GM18498 (cell line): ENCODE results near the gene SH3BP2.

ENCODE experiments used
- ATAC-seq: cut with Tn5 transposase; IDR thresholded peaks from one replicate; pipeline ENCODE4 v1.9.1; 2021; ENCODE audit warnings: mild to moderate bottlenecking, moderate library complexity; ENCODE audit not compliant: unreplicated experiment

SH3BP2 gene

DNA sequence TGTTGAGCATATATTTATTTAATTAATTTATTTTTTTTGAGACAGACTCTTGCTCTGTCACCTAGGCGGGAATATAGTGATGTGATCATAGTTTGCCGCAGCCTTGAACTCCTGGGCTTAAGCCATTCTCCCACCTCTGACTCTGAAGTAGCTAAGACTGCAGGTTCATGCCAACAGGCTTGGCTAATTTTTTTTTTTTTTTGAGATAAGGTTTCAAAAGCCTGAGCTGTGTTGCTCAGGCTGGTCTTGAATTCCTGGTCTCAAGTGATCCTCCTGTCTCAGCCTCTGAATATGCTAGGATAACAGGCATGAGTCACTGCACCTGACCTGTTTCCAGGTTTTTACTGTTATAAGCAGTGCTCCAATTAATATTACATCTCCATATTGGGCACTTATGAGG, 55.6 kb downstream of the SH3BP2 start:
- ATAC-seq, result no peak

DNA sequence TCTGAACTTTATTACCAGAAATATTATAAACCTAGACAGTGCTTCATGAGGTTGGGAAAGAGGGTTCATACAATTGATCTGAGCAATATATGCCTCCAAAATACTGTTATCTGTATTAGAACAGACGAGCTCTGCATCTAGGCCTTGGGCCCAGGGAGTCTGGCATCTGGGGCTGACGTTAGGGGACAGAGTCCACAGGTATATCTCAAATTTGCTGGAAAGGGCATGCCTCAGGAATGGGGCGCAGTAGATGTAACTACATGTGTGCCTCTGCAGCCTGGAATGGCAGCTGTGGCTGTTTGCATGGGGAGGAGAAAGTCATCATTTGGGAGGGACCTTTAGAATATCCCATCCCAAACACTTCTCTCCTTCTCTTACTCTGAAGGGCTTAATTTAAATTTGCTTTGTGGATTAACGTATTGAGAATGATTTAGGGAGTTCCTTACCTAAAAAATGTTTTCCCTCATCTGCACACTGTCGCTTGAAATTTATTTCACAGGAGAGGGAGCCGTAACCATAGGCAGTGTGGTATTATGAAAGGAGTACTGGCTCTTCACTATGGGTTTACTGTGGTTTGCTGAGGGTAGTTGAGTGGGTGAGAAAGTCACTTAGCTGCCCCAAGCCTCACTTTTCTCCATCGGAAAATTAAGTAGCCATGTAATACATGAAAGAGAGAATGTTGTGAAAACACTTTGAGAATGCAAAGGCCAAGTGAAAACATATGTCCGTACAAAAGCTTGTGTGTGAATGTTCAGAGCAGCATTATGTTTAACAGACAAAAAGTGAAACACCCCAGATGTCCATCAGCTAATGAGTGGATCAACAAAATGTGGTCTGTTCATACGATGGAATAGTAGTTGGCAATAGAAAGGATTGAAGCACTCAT, 56.6 kb downstream of the SH3BP2 start:
- no peak for ATAC-seq

DNA sequence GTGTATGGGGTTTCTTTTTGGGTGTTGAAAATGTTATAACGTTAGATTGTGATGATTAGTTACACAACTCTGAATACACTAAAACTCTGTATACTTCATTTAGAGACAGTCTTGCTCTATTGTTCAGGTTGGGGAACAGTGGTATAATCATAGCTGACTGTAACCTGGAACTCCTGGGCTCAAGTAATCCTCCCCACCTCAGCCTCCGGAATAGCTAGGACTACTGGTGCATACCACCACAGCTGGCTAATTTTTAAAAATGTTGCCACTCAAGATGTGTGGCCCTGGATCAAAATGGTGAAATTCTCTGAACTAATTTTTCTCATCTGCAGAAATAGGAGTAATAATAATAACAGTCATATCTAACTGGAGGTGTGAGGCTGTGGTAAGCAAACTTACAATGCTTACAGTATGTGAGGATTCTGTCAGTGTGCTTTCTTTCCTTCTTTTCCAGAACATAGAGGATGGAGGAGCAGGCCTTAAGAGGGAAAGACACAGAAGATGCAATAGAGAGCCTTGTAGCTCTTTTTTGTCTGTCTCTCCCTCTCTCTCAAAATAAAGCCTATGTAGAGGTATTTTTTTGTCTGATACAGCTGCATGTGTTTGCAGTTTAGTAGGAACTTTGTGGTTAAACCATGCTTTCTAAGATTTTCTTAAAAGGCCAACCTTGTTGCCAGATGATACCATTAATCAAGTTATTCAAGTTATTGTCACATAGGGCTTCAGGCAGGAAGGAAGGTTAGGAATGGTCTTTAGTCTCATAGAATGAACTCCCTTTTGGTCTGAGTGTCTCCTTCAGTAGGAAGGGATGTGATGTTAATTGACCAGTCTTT, 58.3 kb downstream of the SH3BP2 start:
- no peak for ATAC-seq

- peak; percentile 46 for ATAC-seq
These were observed 59.6 kb downstream of the SH3BP2 start for GRCh38 chr4:2852481-2852921.

DNA sequence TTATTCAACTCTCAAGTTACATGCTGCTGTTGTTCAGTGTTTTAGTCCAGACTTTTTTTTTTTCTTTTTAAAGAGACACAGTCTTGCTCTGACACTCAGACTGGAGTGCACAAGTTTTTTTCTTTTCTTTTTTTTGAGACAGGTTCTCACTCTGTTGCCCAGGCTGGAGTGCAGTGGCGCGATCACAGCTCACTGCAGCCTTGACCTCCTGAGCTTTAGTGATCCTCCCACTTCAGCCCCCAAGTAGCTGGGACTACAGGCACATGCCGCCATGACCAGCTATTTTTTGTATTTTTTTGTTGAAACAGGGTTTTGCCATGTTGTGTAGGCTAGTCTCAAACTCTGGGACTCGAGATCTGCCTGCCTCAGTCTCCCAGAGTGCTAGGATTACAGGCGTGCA, 62.7 kb downstream of the SH3BP2 start:
- ATAC-seq, result no peak

GRCh38 chr4:2856266-2856665, 63.4 kb downstream of the SH3BP2 start:
- no peak for ATAC-seq

DNA sequence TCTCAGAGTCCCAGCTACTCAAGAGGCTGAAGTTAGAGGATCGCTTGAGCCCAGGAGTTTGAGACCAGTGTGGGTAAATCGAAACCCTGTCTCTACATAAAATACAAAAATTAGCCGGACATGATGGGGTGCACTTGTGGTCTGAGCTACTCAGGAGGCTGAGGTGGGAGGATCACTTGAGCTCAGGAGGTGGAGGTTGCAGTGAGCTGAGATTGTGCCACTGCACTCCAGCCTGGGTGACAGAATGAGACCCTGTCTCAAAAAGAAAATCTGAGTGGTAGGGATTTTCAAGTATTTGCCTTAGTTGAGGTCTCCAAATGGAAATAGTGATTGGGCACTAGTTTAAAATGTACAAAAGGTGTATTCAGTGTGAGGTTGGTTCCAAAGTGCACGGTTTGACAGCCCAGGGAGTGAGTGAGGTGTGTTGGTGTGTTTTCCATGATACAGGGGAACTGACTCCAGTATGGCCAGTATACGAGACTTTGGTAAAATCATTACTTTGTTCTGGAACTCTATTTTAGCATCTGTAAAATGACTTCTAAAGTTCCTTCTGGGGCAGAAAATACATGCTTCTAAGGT, 64.6 kb downstream of the SH3BP2 start:
- ATAC-seq, result no peak

DNA sequence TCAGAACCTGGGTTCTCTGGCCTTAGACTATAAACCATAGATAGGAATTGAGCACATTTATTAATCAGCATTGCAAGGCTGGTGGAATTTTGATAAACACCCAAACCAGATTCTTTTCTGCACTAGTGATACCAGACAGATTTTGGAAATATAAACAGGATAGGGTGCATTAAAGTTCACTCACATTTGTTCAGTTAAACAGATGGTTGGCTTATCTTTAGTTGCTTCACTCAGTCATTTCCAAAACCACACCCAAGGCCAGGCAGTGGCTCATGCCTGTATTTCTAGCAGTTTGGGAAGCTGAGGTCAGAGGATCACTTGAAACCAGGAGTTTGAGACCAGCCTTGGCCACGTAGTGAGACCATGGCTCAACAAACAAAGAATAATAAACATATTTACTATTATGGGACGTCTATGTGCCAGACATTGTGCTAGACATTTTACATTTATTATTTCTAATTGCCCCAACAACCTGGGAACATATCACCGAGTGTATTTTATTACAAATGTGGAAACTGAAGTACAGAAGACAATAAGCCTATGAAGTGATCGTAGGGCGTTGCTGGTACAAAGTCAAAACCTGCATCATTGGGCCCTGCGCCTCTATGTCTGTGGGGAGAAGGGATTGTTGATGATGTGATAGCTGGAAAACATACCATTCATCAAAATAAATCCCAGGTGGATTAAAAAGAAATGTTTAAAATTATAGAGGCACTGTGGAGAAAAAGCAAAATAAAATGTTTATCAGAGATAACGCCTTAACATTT, 65.7 kb downstream of the SH3BP2 start:
- no peak for ATAC-seq

DNA sequence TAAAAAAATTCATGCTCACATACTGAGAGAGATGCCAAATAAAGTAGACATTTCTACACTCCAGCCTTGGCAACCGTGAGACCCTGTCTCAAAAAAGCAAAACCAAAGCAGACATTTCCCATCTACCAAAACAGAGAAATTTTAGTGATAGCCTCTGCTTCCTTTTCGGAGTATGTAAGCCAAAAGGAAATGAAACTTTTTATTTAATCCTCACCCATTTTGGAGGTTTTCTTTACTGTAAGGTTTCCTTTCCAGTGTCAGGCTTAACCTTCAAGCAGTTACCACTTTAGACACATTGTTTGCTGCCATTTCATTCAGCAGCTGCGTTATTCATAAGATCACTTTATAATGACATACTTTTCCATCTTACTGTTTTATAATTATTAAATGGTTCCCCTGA, 66.6 kb downstream of the SH3BP2 start:
- no peak for ATAC-seq

DNA sequence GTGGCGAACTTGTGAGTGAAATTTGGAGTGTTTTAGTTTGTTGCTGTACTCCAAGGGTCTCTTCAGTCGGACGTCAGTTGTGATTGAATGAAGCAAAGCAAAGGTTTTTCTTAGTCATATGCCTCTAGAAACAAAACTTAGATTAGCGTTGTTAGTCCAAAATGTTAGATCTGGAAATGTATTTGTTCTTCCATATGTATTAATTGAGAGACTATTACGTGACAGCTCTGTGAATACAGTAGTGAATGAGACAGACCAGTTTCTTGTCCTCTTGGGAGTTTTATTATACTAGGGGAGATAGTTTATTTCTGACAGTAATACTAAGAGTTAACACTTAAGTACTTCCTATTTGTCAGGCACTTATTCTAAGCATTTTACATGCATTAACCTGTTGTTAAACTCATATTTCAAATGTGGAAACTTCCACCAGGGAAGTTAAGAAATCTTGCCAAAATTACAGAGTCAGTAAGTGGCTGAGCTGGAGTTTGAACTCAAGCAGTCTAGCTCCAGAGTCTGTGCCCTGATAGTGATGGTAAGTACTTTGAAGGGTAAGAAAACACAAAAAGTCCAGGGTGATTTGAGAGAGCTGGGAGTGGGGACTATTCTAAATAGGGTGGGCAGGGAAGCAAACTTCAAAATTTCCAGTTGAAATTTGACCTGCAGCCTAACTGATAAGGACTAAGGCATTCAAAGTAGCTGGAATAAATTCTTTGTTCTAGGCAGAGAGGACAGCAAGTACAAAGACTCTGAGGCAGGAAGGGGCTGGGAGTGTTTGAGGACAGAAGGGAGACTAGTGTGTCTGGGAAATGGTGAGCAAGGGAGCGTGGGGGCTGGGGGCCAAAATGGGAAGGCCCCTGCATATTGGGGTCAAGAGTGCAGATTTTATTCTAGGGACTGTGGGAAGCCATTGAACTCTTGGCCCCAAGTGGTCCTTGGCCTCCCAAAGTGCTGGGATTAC, 67.8 kb downstream of the SH3BP2 start:
- no peak for ATAC-seq

DNA sequence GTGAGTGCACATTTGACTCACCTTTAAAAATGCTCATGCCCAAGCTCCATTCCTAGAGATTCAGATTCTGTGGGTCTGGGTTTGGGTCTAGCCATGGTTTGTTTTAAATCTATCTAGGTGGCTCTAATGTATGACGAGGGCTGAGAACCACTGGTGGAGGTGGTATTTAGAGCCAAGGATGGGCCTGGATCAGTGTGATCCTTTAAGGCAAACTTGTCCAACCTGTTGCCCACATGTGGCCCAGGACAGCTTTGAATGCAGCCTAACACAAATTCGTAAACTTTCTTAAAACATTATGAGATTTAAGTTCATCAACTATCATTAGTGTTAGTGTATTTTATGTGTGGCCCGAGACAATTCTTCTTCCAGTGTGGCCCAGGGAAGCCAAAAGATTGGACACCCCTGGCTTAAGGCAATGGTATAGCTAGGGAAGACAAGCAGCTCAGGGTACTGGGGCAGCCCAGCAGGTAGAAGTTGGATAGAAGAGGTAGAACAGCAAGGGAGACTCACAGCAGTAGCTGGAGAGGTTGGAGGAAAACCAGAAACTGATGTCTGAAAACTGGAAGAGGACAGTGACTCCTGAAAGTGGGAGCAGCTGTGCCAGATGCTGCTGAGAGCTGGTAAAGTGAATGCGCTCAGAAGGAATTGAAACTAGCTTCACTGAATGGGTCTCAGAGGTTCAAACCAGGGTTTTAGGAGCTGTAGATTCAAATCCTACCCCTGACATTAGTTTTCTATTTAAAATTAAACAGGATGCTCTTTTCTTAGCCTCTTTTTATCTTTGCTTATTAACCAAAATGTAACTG, 68.9 kb downstream of the SH3BP2 start:
- ATAC-seq, result no peak

DNA sequence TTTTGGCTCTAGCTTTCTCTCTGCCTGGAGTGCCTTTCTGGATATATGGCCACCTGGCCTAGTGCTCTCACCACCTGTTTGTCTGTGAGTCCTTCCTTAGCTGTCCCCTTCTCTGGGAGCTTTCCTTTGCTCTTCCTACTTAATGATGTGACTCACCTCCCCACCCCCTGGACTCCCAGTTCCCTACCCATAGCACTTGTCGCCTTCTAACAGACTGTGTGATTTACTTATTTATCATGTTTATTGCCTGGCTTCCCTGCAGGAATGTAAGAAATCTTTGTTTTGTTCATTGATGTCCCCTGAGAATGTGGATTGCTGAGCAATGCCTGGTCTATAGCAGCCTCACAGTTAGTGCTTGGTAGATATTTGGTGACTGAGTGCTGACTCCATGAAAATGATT, 69.6 kb downstream of the SH3BP2 start:
- ATAC-seq, result no peak

DNA sequence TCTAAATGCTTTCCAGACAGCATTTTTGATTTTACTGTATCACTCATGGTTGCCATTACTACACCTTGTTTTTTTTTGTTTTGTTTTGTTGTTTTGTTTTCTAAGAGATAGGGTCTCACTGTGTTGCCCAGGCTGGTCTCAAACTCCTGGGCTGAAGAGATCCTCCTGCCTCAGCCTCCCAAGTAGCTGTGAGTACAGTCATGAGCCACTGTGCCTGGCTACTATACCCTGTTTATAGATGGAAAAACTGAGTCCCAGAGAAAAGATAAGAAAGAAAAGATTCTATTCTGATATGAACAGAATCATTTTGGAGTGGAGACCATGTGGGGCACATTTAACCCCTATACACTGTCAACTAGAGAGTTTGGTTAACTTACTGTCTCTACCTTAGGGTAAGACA, 70.8 kb downstream of the SH3BP2 start:
- ATAC-seq, result no peak

DNA sequence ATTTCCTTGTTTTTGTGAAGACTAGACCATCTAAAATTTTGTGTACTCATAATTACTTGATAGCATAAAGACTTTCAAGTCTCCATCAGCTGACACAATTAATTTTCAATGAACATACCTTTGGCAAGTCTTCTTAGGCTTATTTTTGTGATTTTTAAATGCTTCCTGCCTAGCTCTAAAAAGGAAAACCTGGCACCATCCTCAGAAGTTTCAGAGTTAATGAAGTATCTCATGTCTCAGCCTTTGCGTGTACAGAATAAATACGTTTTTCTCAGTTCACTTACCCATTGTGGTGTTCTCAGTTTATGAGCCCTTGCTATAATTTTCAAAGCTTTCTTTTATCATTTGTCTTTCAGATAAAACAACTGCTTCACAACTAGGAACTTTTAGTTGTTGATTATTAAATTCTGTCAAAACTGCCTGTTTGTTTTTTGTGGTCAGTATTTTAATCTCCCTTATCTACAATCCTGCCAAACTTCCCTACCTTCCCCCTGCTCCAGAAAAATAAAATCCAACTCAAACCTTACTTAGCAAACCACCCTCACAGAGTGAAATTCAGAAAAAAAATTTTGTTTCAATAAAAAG, 72.4 kb downstream of the SH3BP2 start:
- no peak for ATAC-seq

DNA sequence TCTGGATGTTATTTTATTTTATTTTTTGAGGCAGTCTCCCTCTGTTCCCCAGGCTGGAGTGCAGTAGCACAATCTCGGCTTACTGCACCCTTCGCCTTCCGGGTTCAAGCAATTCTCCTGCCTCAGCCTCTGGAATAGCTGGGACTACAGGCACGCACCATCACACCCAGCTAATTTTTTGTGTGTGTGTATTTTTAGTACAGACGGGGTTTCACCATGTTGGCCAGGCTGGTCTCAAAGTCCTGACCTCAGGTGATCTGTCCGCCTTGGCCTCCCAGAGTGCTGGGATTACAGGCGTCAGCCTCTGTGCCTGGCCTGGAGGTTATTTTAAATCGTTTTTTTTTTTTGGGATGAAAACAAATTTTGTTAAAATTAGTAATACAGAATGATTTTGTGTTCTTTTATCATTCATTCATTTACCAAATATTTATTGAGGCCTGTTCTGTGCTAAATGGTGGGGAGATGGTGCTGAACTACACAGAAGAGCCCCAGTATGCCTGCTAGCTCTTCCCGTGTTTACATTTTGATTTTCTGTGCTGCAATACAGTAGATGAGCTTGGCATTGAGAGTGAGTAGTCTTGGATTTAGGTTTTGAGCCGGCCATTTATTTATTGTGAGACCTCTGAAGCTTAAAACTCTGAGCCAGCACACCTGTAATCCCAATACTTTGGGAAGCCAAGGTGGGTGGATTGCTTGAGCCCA, 73.4 kb downstream of the SH3BP2 start:
- no peak for ATAC-seq

- no peak for ATAC-seq
These were observed 74.0 kb downstream of the SH3BP2 start for GRCh38 chr4:2866891-2867290.

- ATAC-seq, result no peak
These were observed 75.0 kb downstream of the SH3BP2 start for GRCh38 chr4:2867758-2868491.
